ENCODE results near the gene TBC1D10A. TPM values are rescaled to one million over a fixed set of nuclear protein-coding genes. Genes with fewer than 3 reads are reported as not detected.

TBC1D10A gene
- total RNA-seq, 1 experiment from 2014 or later, result 8.4 TPM

DNA sequence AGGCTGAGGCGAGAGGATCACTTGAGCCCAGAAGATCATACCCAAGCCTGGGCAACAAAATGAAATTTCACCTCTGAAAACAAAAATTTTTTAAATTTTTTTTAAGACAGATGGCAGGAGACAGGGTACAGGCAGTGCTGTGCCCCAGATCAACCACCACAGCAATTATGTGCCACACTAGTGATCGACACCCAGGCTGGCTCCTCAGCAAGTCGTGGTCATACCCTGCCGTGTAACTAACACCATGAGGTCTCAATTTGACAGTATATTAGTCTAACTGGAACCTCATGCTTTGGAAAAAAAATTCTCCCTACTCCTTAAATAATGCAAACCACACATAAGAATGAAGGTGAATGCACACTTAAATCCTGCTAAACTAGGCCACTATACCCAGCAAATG, 21.7 kb upstream of the TBC1D10A start:
- Histone ChIP-seq H3T11ph (ENCODE audit: low read length) (no peak overlapping the region), H2BK12ac (ENCODE audit: insufficient read length, low read depth, low read length) (no peak overlapping the region), H4K8ac (replicated peaks; ENCODE audit: insufficient read length, low read depth, low read length) (no peak overlapping the region), H2AK5ac (ENCODE audit: insufficient read length, low read length) (no peak overlapping the region), H3K4me1 (ENCODE audit: insufficient read depth, low read length) (no peaks in the 10 kb centered on the region), H2BK5ac (ENCODE audit: insufficient read length, low read length) (no peak overlapping the region), H3K14ac (ENCODE audit: insufficient read depth, low read length) (no peak overlapping the region), H3K56ac (ENCODE audit: insufficient read length, low read depth, low read length) (no peak overlapping the region), H3K27ac (ENCODE audit: insufficient read length, low read depth, low read length) (no peak overlapping the region), H3K4me2 (ENCODE audit: insufficient read depth, insufficient read length, low read length) (no peak overlapping the region), H2AFZ (ENCODE audit: low read length) (no peak overlapping the region), H3K23ac (ENCODE audit: insufficient read length, low read depth, low read length) (no peak overlapping the region), H2BK15ac (ENCODE audit: low read depth, low read length) (no peak overlapping the region), H4K91ac (ENCODE audit: insufficient read length, low read depth, low read length) (no peak overlapping the region), H3K9me3 (ENCODE audit: control insufficient read depth, low read depth, low read length) (no peaks in the 10 kb centered on the region), H2BK120ac (ENCODE audit: low read depth, low read length, poor library complexity, severe bottlenecking) (no peak overlapping the region), H3K23me2 (ENCODE audit: insufficient read length, low read depth, low read length, poor library complexity, severe bottlenecking) (no peaks in the 10 kb centered on the region), H3K79me1 (ENCODE audit: insufficient read depth, low read depth, low read length, poor library complexity, severe bottlenecking) (no peaks in the 10 kb centered on the region), H4K5ac (ENCODE audit: insufficient read length, low read depth, low read length) (no peak overlapping the region), H3K9ac (ENCODE audit: extremely low read depth, insufficient read length, low read length) (no peak overlapping the region), H3K4ac (ENCODE audit: low read depth, low read length) (no peak overlapping the region), H3K18ac (ENCODE audit: insufficient read length, low read depth, low read length) (no peak overlapping the region), H4K20me1 (ENCODE audit: control insufficient read depth, insufficient read depth, insufficient read length) (no peaks in the 10 kb centered on the region), H3K27me3 (ENCODE audit: insufficient read depth, low read length) (no peaks in the 10 kb centered on the region), H2BK20ac (ENCODE audit: low read depth, low read length, poor library complexity, severe bottlenecking) (no peak overlapping the region), H3K79me2 (ENCODE audit: insufficient read depth, low read length) (peaks cover 7% of the 10 kb centered on the region; the same call in 1 of the 2 replicates)
- Mint-ChIP-seq H3K4me3 (no peak overlapping the region), H3K9me3 (no peaks in the 10 kb centered on the region), H3K27me3 (ENCODE audit: low read depth) (no peaks in the 10 kb centered on the region), H3K4me1 (no peaks in the 10 kb centered on the region), H3K36me3 (ENCODE audit: insufficient read depth in 1 of 3, low read depth in 3 of 3) (peaks cover 48 to 85% (median 85%) of the 10 kb centered on the region in 3 experiments), H3K27ac (peak overlapping the region in 1 of 3 experiments; percentile 73; a peak in 2 of 7 replicates)
- DNase-seq, result no peak
- TF ChIP-seq, protein P1, sequence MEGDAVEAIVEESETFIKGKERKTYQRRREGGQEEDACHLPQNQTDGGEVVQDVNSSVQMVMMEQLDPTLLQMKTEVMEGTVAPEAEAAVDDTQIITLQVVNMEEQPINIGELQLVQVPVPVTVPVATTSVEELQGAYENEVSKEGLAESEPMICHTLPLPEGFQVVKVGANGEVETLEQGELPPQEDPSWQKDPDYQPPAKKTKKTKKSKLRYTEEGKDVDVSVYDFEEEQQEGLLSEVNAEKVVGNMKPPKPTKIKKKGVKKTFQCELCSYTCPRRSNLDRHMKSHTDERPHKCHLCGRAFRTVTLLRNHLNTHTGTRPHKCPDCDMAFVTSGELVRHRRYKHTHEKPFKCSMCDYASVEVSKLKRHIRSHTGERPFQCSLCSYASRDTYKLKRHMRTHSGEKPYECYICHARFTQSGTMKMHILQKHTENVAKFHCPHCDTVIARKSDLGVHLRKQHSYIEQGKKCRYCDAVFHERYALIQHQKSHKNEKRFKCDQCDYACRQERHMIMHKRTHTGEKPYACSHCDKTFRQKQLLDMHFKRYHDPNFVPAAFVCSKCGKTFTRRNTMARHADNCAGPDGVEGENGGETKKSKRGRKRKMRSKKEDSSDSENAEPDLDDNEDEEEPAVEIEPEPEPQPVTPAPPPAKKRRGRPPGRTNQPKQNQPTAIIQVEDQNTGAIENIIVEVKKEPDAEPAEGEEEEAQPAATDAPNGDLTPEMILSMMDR (conservative IDR thresholded peaks at IDR 0.05), result no peak
- WGBS (ENCODE audit: extremely low coverage, insufficient read length, low lambda C conversion rate), result no CpG with 5 or more reads among the region's 4 CpGs

Measured in H9 (cell line).